ENCODE data around the gene SLC12A3.

SLC12A3 gene

DNA sequence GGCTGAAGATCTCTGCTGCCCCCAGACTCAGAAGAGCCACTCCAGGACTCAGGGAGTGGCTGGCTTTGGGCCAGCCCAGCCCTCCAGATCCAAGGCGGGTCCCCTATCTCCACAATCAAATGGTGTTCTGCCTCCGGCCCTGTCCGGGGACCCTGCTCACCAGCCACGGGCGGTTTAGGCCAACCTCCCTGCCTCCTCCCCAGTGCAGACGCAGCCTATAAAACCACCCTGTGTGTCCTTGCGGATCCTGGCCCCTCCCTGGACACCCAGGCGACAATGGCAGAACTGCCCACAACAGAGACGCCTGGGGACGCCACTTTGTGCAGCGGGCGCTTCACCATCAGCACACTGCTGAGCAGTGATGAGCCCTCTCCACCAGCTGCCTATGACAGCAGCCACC, at the start of gene SLC12A3:
TSS of gene SLC12A3 (plus strand) at position 248 of the 400 bp plus-strand sequence. CDS start at position 277, 29 bp downstream.
- DNase-seq, result no peak

DNA sequence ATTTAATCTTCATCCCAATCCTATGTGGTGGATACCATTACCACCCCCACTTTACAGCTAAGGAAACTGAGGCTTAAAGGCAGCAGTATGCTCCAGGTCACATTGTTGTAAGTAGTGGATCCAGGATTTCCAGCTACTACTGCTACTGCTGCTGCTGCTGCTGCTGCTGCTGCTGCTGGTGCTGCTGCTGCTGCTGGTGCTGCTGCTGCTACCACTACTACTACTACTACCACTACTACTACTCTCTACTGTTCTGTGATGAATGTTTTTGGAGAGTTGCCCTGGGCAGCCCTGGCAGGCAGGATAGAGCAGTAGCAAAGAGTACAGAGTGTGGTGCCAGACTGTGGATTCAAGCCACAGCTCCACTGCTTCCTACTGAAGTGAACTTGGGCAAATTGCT, 49.3 kb upstream of the SLC12A3 start:
- DNase-seq, result no peak

DNA sequence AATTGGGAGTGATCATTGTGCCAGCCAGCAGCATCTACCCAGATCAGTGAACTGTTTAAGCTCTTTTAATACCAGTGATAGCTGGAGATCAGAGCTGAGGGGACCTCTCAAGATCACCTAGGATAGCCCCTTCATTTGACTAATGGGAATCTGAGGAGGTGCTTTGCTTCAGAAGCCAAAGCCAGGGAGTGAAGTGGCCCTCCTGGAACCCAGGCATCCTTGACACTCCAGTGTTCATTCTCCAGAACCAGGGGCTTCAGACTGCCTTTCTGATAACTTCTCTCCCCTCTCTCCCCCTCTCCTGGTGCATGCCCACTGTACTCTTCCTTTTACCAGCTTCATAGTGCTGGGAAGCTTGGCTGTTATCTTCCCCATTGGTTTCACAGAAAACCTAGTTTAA, 48.0 kb upstream of the SLC12A3 start:
- no peak for DNase-seq

DNA sequence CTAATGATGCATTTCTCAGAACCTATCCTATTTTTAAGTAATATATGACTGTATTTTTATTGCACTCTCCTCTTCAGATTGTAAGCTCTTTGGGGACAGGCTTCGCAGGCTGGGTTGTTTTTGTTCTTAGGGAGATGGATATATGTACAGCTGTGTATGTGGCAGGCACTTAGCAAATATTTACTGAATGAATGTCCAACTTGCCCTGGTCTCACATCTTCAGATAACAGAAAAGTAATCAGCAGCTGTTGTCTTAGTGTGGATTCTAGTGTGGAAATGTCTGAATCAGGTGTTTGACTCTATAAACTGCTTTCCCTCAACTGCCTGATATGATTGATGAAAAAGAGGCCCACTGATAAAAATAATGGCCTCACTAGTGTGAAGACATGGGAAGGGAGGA, 47.1 kb upstream of the SLC12A3 start:
- DNase-seq, result no peak

GRCh38 chr16:56823081-56823733, 41.8 kb upstream of the SLC12A3 start:
- no peak for DNase-seq

DNA sequence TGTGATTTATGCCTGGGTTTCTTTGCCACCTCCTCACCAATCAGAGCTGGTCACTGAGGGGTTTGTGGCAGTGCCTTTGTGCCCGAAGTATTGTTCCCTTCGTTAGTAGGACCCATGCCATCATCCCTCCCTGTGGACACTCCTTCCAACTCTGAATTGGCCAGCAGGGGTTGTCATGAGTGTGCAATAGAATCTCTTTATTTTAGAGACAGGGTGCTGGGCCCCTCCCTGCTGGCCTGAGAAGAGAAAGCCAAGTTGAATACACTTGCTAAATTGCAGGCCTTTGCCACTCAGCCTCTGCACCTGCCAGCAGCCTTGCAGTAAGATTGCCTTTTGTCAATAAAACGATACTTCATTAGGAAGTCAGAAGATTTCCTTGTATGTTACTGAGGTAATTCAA, 40.7 kb upstream of the SLC12A3 start:
- DNase-seq, result no peak

DNA sequence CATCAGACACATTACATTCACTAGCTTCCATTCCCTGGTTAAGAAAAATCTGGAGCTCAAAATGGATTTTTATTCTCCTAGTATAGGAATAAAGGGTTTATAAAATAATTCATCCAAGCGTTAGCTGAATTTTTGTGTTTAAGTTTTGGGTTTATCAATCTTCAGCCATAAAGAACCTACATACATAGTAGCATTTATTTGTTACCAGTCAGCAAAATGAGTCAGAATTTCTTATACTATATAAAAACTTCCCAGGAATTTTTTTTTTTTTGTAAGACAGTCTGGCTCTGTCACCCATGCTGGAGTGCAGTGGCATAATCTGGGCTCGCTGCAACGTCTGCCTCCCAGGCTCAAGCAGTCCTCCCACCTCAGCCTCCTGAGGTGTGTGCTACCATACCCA, 40.2 kb upstream of the SLC12A3 start:
- no peak for DNase-seq

DNA sequence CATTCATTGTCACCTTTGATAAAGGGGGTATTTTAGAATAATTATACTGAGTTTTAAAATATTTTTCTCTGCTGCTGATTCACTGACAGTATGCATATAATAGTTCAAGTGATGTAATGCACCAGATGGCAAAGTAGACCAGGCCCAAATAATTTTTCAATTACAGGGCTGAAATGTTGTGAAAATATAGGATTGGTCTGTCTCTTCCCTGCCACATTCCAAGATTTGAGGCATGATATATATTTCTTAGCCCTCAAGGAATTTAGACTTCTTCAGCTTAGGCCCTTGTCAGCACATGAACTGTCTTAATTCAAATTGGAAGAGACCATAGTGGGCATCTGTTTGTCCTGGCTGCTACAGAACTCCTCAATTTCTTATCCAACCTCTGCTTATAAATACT, 39.2 kb upstream of the SLC12A3 start:
- DNase-seq, result no peak

- no peak for DNase-seq
These were observed 36.4 kb upstream of the SLC12A3 start for GRCh38 chr16:56828647-56829046.

- DNase-seq, result no peak
These were observed 34.3 kb upstream of the SLC12A3 start for GRCh38 chr16:56830669-56831068.

GRCh38 chr16:56832768-56833167, 32.2 kb upstream of the SLC12A3 start:
- DNase-seq, result no peak

- no peak for DNase-seq
These were observed 31.6 kb upstream of the SLC12A3 start for GRCh38 chr16:56833243-56833970.

DNA sequence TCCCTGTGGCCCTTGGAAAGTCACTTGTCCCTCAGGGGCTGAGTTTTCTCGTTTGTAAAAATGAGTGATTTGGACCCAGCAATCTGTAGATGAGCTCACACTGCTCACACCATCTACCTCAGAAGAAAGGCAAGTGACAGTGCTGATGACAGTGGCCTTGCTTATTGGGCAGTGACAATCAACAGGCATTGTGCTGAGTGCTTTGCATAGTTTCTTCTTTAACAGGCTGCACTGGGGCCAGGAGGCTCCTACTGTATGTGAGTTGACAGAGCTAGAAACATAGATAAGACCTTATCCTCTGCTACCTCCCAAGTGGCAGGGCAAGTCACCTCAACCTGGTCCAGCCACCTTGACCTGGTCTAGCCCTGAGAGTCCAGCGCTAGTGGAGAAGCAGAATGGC, 29.7 kb upstream of the SLC12A3 start:
- DNase-seq, result no peak

- DNase-seq, result no peak
These were observed 28.4 kb upstream of the SLC12A3 start for GRCh38 chr16:56836410-56837230.

GRCh38 chr16:56838622-56839337, 26.2 kb upstream of the SLC12A3 start:
- no peak for DNase-seq

DNA sequence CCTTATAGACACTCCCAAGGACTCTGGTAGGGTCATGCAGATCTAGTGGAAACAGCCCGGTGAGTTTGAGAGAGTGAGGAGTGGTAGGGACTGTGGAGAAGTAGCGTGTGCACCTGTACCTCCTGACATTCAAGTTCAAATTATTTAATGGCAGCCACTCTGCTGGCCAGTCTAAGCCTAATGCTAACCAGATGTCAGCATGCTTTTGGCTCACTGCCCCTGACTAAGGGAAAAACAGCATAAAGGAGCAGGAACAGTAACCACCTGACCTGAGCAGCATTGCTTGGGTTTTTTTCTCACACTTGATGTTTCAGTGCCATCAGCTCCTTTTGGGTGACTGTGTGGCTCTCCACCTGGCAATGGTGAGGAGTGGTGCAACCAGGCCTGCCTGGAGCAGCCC, 23.8 kb upstream of the SLC12A3 start:
- no peak for DNase-seq

- DNase-seq, result no peak
These were observed 23.3 kb upstream of the SLC12A3 start for GRCh38 chr16:56841659-56842058.

GRCh38 chr16:56842133-56842532, 22.9 kb upstream of the SLC12A3 start:
- no peak for DNase-seq

GRCh38 chr16:56844056-56844455, 21.0 kb upstream of the SLC12A3 start:
- DNase-seq, result no peak

DNA sequence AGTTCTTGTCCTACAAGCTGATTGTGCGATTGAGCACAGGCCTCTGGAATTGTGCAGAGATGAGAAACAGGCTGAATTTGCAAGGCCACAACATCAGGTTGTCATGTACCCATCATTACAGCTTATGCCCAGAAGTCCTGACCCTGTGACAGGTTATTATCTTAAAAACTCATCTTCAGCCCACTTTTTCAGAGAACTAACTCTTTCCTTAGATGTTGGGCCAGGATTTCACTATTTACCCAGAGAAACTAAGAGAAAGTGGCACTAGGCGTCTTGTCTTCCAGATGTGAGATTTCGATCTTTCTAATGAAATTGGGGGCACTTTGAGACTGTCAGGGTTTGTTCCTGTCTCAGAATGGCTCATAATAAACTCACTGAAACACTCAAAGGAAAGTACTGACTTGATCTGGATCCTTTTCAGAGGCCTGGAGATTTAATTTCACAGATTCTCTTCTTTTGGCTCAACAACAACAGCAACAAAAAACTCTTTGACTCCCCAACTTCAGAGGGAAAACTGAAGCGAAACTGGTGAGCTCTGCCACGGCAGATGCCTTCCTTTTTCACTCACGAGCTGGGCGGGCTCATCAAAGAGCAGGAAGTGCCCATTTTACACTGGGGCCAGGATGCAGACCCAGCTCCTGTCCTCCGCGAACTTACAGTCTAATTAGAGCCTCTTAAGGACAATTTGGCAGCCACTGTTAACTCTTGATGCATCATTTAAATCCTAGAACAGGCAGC, 17.7 kb upstream of the SLC12A3 start:
- no peak for DNase-seq

- DNase-seq, result no peak
These were observed 16.7 kb upstream of the SLC12A3 start for GRCh38 chr16:56848029-56848936.

Measured in activated CD4-positive, CD25-positive, alpha-beta regulatory T cell (primary cell).